ENCODE results near the gene PSMD5.

Gene PSMD5

DNA sequence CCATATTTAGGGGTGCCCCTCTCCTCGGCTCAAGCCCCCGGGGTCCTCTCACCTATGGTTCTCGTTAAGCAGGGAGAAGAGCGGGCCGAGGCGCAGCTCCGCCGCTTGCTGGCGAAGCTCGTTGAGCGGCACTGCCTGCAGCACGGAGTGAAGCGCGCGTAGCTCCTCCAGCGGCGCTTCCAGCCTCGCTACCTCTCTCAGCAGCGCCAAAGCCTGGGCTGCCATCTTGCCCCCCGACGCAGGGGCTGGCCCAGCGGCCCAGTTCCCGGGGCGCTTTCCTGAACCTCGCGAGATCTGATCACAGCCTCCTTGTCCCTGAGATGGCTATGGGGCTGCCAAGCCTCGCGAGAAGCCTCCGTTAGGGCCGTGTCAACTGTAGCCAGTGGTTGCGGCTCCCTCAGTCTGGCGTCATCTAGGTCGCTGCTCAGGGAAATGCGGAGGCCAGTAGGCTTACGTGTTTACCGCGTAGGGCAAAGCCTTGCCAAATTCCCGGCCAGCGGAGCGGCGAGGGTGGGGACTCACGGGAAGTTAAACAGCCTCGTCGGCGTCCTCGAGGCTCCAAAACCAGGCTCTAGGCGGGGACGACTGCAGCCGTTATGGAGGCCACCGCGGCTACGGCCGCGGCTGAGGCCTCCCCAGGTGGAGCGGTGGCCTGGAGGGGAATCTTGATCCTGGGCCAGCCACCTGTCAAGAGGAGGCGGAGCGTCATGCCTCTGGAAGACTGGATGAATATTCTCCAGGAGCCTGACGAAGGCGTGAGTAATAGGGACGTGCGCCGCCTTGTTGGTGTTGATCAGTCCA lies at the start of gene PSMD5:
PSMD5 (minus strand) TSS at position 238 of the 801 bp plus-strand sequence; CDS start at position 225, 13 bp downstream.
- peak; percentile 99 for DNase-seq (ENCODE audit: low read depth)

DNA sequence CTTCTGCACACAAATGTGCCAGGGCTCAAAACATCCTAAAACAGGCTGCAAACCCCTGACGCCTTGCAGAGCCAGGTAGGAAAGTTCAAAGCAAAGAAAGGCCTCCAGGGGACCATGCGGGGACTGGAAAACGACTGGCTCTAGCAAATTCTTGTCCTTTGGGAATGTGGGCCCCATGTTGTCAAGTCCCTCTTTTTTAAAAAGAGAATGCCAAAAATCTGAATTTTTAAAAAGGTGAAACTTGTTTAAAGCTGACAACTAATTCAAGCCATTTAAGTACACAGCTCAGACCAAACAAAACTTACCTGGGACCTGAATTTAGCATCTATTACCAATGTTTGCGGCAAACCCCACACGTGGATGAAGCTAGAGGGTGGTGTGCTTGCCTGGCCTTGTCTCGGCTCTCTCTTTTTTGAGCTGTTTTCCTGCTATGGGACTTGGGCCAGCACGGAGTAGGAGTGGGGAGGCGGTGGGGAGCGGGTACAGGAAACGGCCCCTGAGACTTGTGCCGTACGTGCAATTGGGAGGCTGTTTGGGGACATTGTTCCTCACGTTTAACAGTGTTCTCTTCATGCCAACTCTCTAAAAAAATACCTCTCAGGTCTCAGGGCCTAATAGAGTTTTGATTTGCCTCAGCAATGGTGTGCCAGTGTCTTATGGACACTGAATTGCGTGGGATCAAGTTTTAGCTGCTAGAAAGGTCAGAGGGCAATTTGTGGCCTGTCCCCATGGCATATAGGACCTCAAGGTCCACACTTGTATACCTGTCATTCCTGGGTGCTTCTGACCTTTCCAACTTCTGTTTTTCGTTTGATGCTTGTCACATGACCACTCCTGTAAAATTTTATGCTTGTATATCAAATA lies 49.4 kb upstream of the PSMD5 start:
- no peak for DNase-seq (ENCODE audit: low read depth)

DNA sequence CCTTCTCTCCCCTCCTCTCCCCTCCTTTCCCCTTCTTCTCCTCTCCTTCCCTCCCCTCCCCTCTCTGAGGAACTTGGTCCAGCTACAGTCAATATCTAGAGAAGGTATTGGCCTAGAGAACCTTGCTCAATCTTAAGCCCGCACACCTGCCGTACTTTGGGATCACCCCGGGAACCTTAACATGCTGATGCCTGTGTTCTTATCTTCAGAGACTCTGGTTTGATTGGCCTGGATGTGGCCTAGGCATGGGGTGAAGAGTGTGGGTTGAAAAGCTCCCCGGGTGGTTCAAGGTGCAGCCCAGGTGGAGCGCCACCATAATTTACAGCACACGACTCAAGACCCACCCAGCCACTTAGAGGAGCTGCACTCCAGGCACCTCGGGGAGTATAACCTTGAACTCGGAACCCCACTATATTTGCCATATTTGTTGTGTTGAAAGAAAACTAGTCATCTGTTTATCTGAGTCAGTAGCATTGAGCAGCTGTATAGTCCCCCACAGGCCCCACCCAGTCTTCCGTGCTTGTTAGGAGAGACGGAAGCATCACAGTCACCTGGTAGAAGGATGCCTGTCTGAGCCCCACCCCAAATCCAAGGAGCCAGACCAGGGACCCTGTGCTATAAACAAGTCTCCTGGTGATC lies 48.6 kb upstream of the PSMD5 start:
- DNase-seq (ENCODE audit: low read depth), result no peak

DNA sequence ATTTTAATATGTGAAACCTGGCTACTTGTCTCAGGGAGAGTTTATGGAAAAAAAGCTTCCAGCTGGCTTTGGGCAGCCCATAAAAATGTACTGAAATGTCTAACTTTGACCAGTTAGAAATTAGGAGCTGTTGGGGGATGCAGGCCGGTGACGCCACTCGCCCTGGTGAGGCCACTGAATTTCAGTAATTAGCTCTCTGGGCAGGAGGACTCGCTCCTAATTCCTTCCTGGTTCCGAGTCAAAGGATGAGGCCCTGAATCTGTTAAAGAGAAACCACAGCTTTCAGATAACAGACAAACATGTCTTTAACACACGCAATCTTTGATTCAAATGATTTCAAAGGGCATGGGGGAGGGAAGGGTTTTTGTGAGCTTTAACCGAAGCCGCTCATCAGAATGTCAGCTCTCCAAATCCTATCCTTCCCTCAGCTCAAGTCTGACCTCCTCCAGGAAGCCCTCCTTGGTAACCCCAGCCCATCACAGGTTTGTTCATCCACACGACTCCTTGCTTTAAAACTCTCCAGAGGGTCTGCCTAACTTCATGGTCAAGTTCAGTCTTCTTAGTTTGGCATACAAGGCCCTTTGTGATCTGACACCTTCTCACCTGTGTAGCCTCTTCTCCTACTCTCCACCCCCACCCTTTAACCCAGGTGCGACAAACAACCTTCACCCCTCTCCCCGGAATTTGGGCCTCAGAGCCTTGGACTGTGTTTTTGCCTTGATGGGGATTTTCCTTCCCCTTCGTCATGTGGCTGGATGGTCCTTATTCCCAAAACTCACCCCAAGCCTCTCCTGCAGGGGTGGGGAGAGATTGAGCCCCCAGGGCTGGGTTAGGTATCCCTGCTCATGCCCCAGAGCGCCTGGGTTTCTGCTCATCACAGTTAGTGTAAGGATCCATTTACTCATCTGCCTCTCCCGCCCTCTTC lies 47.9 kb upstream of the PSMD5 start:
- DNase-seq (ENCODE audit: low read depth), result no peak

DNA sequence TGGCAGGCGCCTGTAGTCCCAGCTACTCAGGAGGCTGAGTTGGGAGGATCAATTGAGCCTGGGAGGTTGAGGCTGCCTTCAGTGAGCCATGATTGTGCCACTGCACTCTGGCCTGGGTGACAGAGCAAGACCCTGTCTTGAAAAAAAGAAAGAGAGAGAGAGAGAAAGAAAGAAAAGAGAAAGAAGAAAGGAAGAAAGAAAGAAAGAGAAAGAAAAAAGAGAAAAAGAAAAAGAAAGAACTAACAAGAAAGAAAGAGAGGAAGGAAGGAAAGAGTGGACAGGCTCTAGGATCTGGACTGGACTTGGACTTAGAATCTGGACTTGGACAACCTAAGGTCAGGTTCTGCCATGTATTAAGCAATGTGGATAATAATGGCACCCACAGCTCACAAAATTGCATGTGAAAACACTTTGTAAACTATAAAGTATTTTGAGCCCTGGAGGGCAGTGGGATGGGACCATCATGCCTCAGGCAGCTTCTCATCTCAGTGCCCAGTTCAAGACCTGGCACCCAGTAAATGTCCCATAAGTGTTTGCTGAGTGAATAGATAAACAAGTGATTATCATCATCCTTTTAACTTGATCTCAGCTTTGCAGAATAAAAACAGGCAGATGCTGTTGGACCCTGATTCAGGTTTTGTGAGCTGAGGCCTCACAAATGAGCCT lies 47.0 kb upstream of the PSMD5 start:
- DNase-seq (ENCODE audit: low read depth), result no peak

DNA sequence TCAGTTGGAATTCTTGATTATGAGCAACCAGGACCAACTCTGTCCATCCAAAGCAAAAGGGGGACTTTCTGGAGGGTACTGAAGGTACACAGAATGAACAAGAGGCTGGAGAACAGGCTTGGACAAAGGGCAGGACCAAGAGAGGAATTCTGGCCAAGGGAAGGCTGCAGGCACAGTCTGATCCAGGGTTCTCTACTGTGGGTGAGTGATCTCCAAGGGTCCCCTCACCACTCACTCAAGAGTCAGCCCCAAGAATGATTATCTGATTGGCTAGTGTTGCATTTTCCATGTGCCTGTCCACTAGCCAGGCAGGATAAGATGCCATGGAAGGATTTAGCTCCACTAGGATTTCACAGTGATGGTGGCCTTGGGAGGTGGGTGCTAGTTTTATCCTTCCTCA lies 45.9 kb upstream of the PSMD5 start:
- no peak for DNase-seq (ENCODE audit: low read depth)

DNA sequence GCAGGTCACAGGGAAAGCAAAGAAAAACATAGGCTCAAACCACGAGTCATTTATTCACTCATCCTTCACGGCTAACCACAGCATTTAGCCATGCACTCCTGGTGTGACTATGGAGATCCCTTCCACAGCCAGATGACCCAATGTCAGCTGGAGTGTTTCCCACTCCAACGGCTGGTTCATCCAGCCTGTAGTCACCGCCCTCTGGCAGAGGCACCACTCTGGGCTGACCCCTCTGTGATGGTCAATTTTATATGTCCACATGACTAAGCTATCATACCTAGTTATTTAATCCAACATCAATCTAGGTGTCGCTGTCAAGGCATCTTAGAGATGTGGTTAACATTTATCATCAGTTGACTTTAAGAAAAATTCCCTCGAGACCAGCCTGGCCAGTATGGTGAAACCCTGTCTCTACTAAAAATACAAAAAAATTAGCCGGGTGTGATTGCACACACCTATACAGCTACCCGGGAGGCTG lies 43.8 kb upstream of the PSMD5 start:
- DNase-seq (ENCODE audit: low read depth), result no peak

DNA sequence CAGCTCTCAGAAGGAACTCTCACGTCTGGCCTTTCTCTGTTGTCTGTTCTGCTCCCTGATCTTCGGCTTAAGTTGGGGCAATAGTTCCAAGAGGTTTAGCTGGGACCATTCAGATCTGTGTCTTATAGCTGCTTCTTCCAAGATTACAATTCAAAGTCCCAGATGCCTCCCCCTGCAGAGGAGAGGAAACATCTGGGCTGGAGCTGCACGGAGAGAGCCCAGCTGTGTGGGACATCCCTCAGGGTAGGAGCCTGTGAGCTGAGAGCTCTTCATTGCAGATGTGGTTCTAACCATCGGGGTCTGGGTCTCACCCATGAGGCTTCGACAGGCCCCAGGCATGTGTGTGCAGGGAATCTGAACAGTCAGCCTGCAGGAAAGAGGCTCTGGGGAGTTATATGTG lies 43.2 kb upstream of the PSMD5 start:
- no peak for DNase-seq (ENCODE audit: low read depth)

DNA sequence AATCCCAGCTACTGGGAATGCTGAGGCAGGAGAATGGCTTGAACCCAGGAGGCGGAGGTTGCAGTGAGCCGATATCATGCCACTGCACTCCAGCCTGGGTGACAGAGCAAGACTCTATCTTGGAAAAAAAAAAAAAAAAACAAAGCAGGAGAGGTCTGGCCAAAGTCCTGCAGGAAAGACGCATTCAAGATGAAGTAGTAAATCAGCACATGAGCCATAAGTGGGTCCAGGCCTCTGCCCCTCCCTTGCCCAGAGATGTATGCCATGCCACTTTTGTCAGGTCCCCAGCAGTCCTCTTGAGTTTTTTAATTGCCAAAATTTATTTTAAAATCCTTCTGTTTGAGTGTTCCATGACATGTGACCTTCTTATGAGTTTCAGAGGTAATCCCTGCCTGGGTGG lies 42.7 kb upstream of the PSMD5 start:
- DNase-seq (ENCODE audit: low read depth), result no peak

DNA sequence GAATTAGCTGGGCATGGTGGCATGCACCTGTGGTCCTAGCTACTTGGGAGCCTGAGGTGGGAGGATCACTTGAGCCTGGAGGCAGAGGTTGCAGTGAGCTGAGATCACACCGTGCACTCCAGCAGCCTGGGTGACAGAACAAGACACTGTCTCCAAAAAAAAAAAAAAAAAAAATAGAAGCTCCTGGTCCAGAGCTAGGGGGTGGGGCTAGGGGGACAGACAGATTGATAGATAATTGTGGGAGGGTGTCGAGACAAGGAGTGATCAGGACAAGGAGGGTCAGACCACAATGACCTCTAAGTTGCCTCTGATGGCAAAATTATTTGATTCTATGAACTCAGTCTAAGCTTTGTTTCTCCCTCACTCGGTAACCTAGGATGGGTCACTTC lies 40.9 kb upstream of the PSMD5 start:
- DNase-seq (ENCODE audit: low read depth), result no peak

DNA sequence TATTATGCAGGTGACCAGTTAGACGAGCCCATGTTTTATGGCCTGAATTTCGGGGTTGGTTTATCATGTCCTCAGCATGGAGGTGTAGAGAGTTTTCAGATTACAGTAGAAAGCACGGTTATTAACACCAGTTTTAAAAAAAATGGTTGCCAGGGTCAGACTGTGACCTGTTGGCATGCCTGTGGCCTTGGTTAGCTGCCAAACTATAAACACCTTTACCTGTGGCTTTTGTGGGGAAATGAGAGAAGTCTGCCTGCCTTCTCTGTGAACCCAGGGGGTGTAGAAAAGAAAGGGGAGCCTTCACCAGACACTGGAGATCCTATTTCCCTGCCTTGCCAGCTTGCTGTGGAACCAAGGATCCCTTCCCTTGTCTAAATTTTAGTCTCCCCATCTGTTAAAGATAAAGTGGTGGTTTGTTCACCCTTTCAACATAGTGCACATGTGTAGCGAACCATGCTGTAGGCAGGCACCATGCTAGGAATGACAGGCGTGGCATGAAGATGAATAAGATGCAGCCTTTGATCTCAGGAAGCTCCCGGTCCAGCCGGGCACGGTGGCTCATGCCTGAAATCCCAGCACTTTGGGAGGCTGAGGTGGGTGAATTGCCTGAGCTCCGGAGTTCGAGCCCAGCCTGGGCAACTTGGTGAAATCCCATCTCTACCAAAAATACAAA lies 40.3 kb upstream of the PSMD5 start:
- no peak for DNase-seq (ENCODE audit: low read depth)

DNA sequence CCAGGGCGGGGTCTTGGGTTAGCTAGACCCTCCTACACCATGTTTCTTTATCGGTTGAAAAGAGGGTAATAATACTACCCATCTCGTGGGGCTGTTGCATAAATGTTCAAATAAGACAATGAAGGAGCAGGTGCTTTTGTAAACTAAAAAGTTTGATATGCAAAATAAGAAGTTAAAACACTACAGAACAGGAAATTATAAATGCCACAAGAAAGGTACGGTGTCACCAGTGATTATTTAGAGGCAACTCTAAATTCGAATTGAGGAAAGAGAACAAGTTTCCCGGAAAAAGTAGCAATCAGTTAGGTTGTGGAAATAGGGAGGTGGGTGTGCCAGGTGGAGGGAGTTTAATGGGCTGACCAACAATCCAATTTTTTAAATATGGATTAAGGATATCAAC lies 36.7 kb upstream of the PSMD5 start:
- no peak for DNase-seq (ENCODE audit: low read depth)

DNA sequence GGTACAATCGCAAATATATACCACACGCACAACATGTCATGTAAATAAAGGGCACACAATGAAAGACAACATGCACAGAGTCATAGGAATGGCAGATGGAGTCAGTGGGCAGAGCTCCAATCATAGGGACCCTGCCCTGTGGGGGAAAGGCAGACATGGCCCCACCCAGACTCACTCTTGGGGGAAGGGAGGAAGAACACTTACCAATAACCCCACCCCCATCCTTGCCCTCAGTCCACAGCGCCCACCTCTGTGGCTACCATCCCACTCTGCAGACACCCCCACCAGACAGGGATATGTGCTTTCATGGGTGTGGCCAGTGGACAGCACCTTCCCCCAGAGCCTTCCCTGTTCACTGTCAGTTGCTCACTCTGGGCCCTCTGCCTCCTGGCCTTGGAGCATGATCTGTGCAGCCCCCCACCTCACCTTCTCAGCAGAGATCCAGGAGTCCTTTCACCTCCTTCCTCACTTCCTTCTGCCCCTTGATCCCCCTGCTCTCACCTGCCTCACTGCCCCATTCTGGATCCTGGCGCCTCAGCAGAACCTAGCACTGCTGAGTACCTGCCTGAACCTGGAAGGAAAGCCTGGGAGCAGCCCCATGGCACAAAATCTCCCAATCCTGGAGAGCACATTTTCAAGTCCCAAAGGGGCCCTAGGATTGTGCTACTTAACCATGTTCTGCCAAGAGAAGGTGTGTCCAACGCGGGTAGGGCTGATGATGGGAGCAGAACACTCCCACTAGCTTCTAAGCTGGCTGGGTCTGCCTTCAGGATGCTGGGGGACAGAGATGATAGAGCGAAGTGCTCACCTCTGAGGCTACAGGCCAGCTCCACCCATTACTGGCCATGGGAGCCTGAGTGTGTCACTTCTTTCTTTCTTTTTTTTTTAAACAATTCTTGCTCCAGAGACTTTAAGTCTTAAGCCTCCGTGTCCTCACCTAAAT lies 35.7 kb upstream of the PSMD5 start:
- DNase-seq (ENCODE audit: low read depth), result no peak

DNA sequence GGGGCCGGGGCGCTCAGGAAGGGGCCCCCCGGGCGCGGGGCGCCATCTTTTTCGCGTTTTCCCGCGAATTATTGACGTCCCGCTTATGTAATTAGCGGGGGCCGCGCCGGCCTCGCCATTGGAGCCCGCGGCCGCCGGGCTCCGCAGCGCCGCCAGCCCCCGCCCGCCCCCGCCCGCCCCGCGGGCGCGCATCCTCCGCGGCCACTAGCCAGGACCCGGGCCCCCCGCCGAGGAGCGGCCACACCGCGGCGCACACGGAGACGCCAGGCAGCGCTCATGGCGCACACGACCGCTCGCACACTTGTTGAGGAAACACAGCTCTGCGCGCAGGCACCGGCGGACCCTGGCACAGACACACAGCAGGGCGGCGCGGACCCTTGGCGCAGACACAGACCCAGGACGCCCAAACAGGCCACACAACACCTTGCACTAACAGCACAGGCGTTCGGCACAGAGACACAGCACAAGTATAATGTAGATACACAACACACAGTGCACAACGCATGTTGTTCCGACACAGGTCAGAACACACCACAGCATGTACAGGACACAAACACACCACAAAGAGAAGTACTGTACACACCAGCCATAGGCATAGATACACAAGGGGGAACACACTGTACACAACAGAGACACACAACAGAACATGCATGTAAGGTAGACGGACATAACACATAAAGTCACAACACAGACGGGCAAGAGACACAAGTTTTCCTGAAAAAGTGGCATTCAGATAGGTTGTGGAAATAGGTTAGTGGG lies 34.7 kb upstream of the PSMD5 start:
- no peak for DNase-seq (ENCODE audit: low read depth)

DNA sequence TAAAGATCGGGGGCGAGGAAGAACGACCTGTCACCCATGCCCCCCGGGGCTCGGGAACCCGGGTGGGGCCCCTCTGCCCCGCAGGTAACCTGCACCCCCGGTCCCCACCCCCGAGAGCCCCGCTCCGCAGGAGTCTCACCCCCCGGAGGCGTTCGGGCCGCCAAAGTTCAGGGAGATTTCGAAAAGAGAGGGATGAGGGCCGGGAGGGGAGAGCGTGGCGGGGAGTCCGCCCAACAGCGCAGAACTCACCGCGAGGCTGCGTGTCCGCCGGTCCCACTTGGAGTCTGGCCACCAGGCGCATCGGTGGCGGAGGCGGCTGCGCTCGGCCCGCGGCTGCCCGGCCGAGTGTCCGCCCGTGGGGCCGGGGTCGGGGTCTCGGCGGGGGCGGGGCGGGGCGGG lies 34.1 kb upstream of the PSMD5 start, which contains the start of gene PHF19:
PHF19 (minus strand) TSS at position 347 of the 399 bp plus-strand sequence. CDS start 2,447 bp downstream, outside the sequence.
- DNase-seq (ENCODE audit: low read depth), result no peak

DNA sequence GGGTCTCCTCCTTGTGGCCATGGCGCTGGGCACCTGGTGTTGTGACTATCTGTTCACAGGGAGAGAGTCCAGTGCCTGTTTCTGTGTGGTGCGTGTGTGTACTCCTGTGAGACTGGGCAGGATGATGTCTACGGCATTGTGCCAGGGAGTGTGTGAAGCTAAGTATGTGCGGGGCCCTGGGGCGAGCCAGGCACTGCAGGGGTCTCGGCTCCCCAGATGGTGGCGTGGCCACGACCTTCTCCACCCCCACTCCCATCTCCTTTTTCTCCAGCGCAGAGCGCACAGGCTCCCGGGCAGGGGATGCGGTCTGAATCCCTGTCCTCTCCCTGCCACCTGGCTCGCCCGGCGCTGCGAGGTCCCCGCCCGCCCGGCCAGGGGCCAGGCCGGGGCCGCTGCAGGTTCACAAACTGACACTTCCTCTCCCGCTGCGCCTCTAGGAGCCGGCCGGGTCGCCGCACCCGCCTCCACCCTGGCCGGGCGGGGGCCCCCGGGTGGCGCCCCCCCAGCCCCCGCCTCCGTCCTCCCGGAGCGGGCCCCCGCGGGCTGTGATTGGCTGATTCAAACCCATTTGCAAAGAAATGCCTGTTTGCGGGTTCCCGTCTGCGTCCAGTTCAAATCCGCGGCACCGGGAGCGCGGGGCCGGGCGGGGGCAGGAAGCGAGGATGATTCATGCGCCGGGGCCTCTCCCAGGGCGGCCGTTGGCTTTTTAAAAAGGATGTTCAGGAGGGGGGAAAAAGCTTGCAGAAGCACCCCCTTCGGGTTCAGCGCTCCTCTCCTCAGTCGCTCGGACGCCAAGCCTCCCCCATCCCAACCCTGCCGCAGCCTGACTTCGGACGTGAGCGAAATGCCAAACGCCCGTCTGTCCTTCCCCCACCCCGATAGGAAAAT lies 33.5 kb upstream of the PSMD5 start:
- peak; percentile 85 for DNase-seq (ENCODE audit: low read depth)

DNA sequence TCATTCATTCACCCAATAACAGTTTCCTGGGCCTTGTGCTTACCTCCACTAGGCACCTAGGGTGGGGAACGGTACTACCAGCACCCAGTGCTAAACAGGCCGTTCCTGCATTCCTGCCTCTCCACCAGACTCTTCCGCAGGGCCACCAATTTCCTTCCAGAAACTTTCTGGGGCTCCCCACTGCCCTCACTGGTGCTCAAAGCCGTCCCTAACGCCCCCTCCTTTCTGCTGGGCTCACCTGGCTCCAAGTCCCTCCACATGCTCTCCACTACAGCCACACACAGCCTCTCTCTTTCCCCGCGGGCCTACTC lies 32.9 kb upstream of the PSMD5 start:
- no peak for DNase-seq (ENCODE audit: low read depth)

DNA sequence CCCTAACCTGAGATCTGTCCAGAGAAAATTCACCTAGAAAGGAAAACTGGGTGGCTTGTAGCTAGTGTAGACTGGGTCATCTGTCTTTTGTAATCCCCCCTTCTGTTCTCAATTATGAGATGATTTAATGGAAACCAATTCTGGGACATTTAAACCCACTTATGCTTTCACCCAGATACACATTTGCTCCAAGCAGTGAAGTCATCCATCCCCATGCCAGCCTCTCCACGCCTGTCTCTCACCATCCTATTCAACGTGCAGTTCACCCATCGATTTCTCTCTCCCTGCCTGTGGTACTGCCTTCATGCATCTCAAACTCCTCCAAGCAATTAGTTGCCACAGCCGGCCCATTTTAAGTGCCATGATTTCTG lies 32.5 kb upstream of the PSMD5 start:
- DNase-seq (ENCODE audit: low read depth), result no peak

Data from fibroblast of the conjunctiva (primary cell).